BE2C (cell line): ENCODE results near the gene ARHGAP12.

Experiments
- DNase-seq: peaks from one replicate; pipeline ENCODE4 v3.0.0-alpha.2; 2020
- H3K27me3 ChIP-seq: fragments of 250-450 bp; sonication (Bioruptor Pico); 2 replicates; pipeline ENCODE4 v1.5.1; 2020; ENCODE audit warnings: mild to moderate bottlenecking
- H3K36me3 ChIP-seq: fragments of 250-450 bp; sonication (Bioruptor Pico); 2 replicates; pipeline ENCODE4 v1.5.1; 2020; ENCODE audit warnings: mild to moderate bottlenecking
- H3K4me1 ChIP-seq: fragments of 250-450 bp; sonication (Bioruptor Pico); 2 replicates; pipeline ENCODE4 v1.5.1; 2020
- H3K4me3 ChIP-seq: 2 replicates; pipeline ENCODE4 v1.5.1; 2011; ENCODE audit warnings: low read depth, low read length
- H3K9me3 ChIP-seq: fragments of 250-450 bp; sonication (Bioruptor Pico); 2 replicates; pipeline ENCODE4 v1.5.1; 2020
- CTCF ChIP-seq: IDR thresholded peaks from 2 replicates; pipeline ENCODE4 v1.5.1; 2012; ENCODE audit warnings: mild to moderate bottlenecking, low read depth, low read length

ARHGAP12 gene

GRCh38 chr10:31884386-31884785 is 44.2 kb downstream of the ARHGAP12 start:
- Histone ChIP-seq H3K9me3 (no peaks in the 10 kb centered on the region), H3K36me3 (no peaks in the 10 kb centered on the region), H3K27me3 (no peaks in the 10 kb centered on the region), H3K4me3 (no peak overlapping the region), H3K4me1 (no peaks in the 10 kb centered on the region)
- no peak for DNase-seq
- no peak for TF ChIP-seq CTCF

GRCh38 chr10:31883397-31883796 is 45.2 kb downstream of the ARHGAP12 start:
- H3K9me3 ChIP-seq: no peaks in the 10 kb centered on the region
- H3K4me3 ChIP-seq: no peak overlapping the region
- no peaks in the 10 kb centered on the region for H3K36me3 ChIP-seq
- H3K4me1 ChIP-seq: no peaks in the 10 kb centered on the region
- no peaks in the 10 kb centered on the region for H3K27me3 ChIP-seq
- no peak for TF ChIP-seq CTCF
- no peak for DNase-seq

GRCh38 chr10:31878486-31878885 is 50.1 kb downstream of the ARHGAP12 start:
- DNase-seq: no peak
- H3K4me1 ChIP-seq: no peaks in the 10 kb centered on the region
- no peak for TF ChIP-seq CTCF

GRCh38 chr10:31876652-31877352 is 51.8 kb downstream of the ARHGAP12 start:
- DNase-seq: no peak
- Histone ChIP-seq H3K4me1 (no peaks in the 10 kb centered on the region), H3K4me3 (no peak overlapping the region), H3K36me3 (no peaks in the 10 kb centered on the region), H3K27me3 (no peaks in the 10 kb centered on the region), H3K9me3 (no peaks in the 10 kb centered on the region; the same call in 1 of the 2 replicates)
- TF ChIP-seq CTCF: no peak

More at GRCh38 chr10:31878486-31878885, 50.1 kb downstream of the ARHGAP12 start:
- Histone ChIP-seq H3K9me3 (no peaks in the 10 kb centered on the region), H3K4me3 (no peak overlapping the region), H3K27me3 (no peaks in the 10 kb centered on the region), H3K36me3 (no peaks in the 10 kb centered on the region)

- no peaks in the 10 kb centered on the region for H3K36me3 ChIP-seq
- TF ChIP-seq CTCF: no peak
- H3K4me3 ChIP-seq: no peak overlapping the region
- no peaks in the 10 kb centered on the region for H3K4me1 ChIP-seq
- H3K27me3 ChIP-seq: no peaks in the 10 kb centered on the region
- no peaks in the 10 kb centered on the region; the same call in 1 of the 2 replicates for H3K9me3 ChIP-seq
- DNase-seq: no peak
These were observed 53.0 kb downstream of the ARHGAP12 start for GRCh38 chr10:31875608-31876007.

- no peak for DNase-seq
- Histone ChIP-seq H3K4me1 (no peaks in the 10 kb centered on the region), H3K9me3 (no peaks in the 10 kb centered on the region; the same call in 1 of the 2 replicates), H3K4me3 (no peak overlapping the region), H3K27me3 (no peaks in the 10 kb centered on the region), H3K36me3 (no peaks in the 10 kb centered on the region)
- no peak for TF ChIP-seq CTCF
These were observed 54.9 kb downstream of the ARHGAP12 start for GRCh38 chr10:31873724-31874123.
